ENCODE results near the gene GNAZ.

DNA sequence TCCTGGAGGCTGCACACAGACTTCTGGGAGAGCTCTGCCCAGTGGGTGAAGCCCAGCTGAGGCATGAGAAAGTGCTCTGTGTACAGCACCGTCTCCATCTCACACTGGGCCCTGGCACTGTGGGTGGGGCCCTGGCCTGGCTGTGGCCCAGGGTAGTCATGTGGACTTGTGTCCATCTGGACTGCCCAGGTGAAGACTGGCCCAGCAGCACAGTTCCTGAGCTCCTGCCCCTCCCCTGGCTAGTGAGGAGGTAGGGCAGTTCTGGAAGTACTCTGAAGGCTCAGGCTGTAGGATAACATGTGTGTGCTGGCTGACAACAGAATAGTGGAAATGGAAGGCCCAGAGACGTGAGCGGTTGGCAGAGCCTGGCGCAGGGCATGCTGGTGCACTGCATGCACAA lies 36.0 kb downstream of the GNAZ start:
- TF ChIP-seq EZH2phosphoT487 (IDR thresholded peaks at IDR 0.05; ENCODE audit: insufficient read depth, low read depth), result no peak
- no peak for TF ChIP-seq EZH2 (IDR thresholded peaks at IDR 0.05; ENCODE audit: insufficient read depth, poor library complexity, severe bottlenecking)
